GM12878 (cell line): ENCODE data around the gene ERP29. TPM values are rescaled to one million over a fixed set of nuclear protein-coding genes. Genes with fewer than 3 reads are reported as not detected.

Source experiments
- ATAC-seq: fragments of 200-7000 bp; cut with Tn5 transposase; 3 replicates; pipeline ENCODE4 v1.9.1; 2020; ENCODE audit warnings: mild to moderate bottlenecking, moderate library complexity
- BruUV-seq: library from RNA; stranded (reverse); fragments of 400-500 nt; replicated peaks from 2 replicates; lab custom pipeline; 2021; lab: Mats Ljungman, UMichigan
- CTCF ChIA-PET: fragments of 300-600 bp; sonication (Branson Sonifier 250); formaldehyde crosslinking; extraction: SDS; loops from one replicate; lab custom pipeline; 2021; ENCODE audit warnings: inconsistent platforms; lab: Yijun Ruan, JAX
- POLR2A ChIA-PET: fragments of 350-600 bp; formaldehyde crosslinking; extraction: SDS; loops from one replicate; lab custom pipeline; 2021; ENCODE audit warnings: inconsistent platforms; lab: Charles Lee
- RAD21 ChIA-PET: fragments of 300-600 bp; sonication (Branson Sonifier 250); formaldehyde crosslinking; loops from one replicate; lab custom pipeline; 2023; ENCODE audit warnings: antibody characterized with exemption; ENCODE audit not compliant: unreplicated experiment; lab: Charles Lee
- SMC1A ChIA-PET: fragments of 300-600 bp; sonication (Branson Sonifier 250); formaldehyde crosslinking; loops from one replicate; lab custom pipeline; 2023; ENCODE audit not compliant: unreplicated experiment, uncharacterized antibody; lab: Charles Lee
- DNase-seq: peaks from one replicate; pipeline ENCODE4 v3.0.0-alpha.2; 2011; ENCODE audit warnings: low read depth, low spot score
- FAIRE-seq: peaks from 3 replicates; lab custom pipeline; 2011; peaks lifted over from hg19 to GRCh38; lab: Jason Lieb, UNC
- H2AFZ ChIP-seq: 2 replicates; pipeline ENCODE4 v1.6.0; 2011; ENCODE audit warnings: low read depth, low read length, control low read depth; ENCODE audit not compliant: control insufficient read depth
- H3K27ac ChIP-seq: 2 replicates; pipeline ENCODE4 v1.5.1; 2011; ENCODE audit warnings: control low read depth; ENCODE audit not compliant: control insufficient read depth, insufficient read depth
- H3K27me3 ChIP-seq, 2 experiments: replicated peaks in 1 of 2; 2 replicates each; pipeline versions ENCODE4 v1.6.0 to v1.6.1; 2011; ENCODE audit warnings: low read length in 1 of 2; ENCODE audit not compliant: control insufficient read depth in 2 of 2, insufficient read depth in 2 of 2
- H3K36me3 ChIP-seq, 2 experiments: 2 replicates each; pipeline ENCODE4 v1.5.1; 2011; ENCODE audit warnings: low read length in 1 of 2; ENCODE audit not compliant: control insufficient read depth in 2 of 2, insufficient read depth in 2 of 2
- H3K4me1 ChIP-seq: 2 replicates; pipeline ENCODE4 v1.6.1; 2011; ENCODE audit warnings: mild to moderate bottlenecking, low read length, moderate library complexity, mixed read lengths; ENCODE audit not compliant: control insufficient read depth, insufficient read depth
- H3K4me2 ChIP-seq: 2 replicates; pipeline ENCODE4 v1.6.0; 2011; ENCODE audit warnings: control low read depth; ENCODE audit not compliant: control insufficient read depth, insufficient read depth
- H3K4me3 ChIP-seq: fragments of 200-600 bp; sonication (generic); 2 replicates; pipeline ENCODE4 v1.5.1; 2016
- H3K79me2 ChIP-seq: 2 replicates; pipeline ENCODE4 v1.6.0; 2011; ENCODE audit warnings: low read length; ENCODE audit not compliant: control insufficient read depth, insufficient read depth
- H3K9ac ChIP-seq: 2 replicates; pipeline ENCODE4 v1.8.0; 2011; ENCODE audit warnings: low read length, control low read depth, mixed read lengths; ENCODE audit not compliant: control insufficient read depth, insufficient read depth
- H3K9me3 ChIP-seq: replicated peaks from 3 replicates; pipeline ENCODE4 v1.5.1; 2011; ENCODE audit warnings: mild to moderate bottlenecking, low read length; ENCODE audit not compliant: control insufficient read depth, insufficient read depth
- H4K20me1 ChIP-seq: 2 replicates; pipeline ENCODE4 v1.6.0; 2011; ENCODE audit not compliant: control insufficient read depth, insufficient read depth
- BHLHE40 ChIP-seq, 2 experiments: fragments of 450-650 bp in 1 of 2; IDR thresholded peaks; 2 replicates each; pipeline ENCODE4 v1.6.1; 2011 to 2017; ENCODE audit warnings: low read depth in 2 of 2, borderline replicate concordance in 1 of 2, improper control_type of control experiment in 1 of 2, low read length in 1 of 2, mild to moderate bottlenecking in 1 of 2
- CBX5 ChIP-seq: sonication (generic); IDR thresholded peaks from 2 replicates; pipeline ENCODE4 v1.6.1; 2016; ENCODE audit warnings: low read depth, moderate library complexity, mild to moderate bottlenecking, inconsistent platforms
- CHD2 ChIP-seq: IDR thresholded peaks from 2 replicates; pipeline ENCODE4 v1.6.1; 2011; ENCODE audit warnings: low read depth, low read length, improper control_type of control experiment, borderline replicate concordance
- CREB1 ChIP-seq: IDR thresholded peaks from 2 replicates; pipeline ENCODE4 v1.6.1; 2012; ENCODE audit warnings: low read depth, mild to moderate bottlenecking, inconsistent platforms
- GATAD2B ChIP-seq: fragments of 450-650 bp; conservative IDR thresholded peaks from 2 replicates; pipeline ENCODE4 v1.6.1; 2017; ENCODE audit warnings: low read depth, mild to moderate bottlenecking, moderate library complexity
- HDAC2 ChIP-seq: fragments of 200-600 bp; sonication (generic); IDR thresholded peaks from 2 replicates; pipeline ENCODE4 v1.6.1; 2017
- JUNB ChIP-seq: IDR thresholded peaks from 2 replicates; pipeline ENCODE4 v1.6.1; 2016; ENCODE audit warnings: antibody characterized with exemption, mild to moderate bottlenecking
- LARP7 ChIP-seq: fragments of 450-650 bp; IDR thresholded peaks from 2 replicates; pipeline ENCODE4 v1.6.1; 2017; ENCODE audit warnings: mild to moderate bottlenecking
- MTA2 ChIP-seq: fragments of 450-650 bp; IDR thresholded peaks from 2 replicates; pipeline ENCODE4 v1.6.1; 2016; ENCODE audit warnings: low read depth, mild to moderate bottlenecking, moderate library complexity
- NR2F1 ChIP-seq: fragments of 450-650 bp; conservative IDR thresholded peaks from 2 replicates; pipeline ENCODE4 v1.6.1; 2017; ENCODE audit warnings: mild to moderate bottlenecking
- PAX8 ChIP-seq: fragments of 450-650 bp; IDR thresholded peaks from 2 replicates; pipeline ENCODE4 v1.6.1; 2017; ENCODE audit warnings: mild to moderate bottlenecking, moderate library complexity
- POLR2A ChIP-seq: IDR thresholded peaks from 2 replicates; pipeline ENCODE4 v1.6.1; 2011; ENCODE audit warnings: low read depth, mild to moderate bottlenecking, low read length
- POLR2AphosphoS5 ChIP-seq: IDR thresholded peaks from 2 replicates; pipeline ENCODE4 v1.6.1; 2011; ENCODE audit warnings: mild to moderate bottlenecking, low read length, inconsistent platforms
- POU2F2 ChIP-seq: IDR thresholded peaks from 3 replicates; pipeline ENCODE4 v1.6.1; 2011; ENCODE audit warnings: low read depth, mild to moderate bottlenecking, low read length, borderline replicate concordance
- RUNX3 ChIP-seq: IDR thresholded peaks from 2 replicates; pipeline ENCODE4 v1.6.1; 2012; ENCODE audit warnings: low read length, inconsistent platforms
- SMAD1 ChIP-seq: fragments of 450-650 bp; IDR thresholded peaks from 2 replicates; pipeline ENCODE4 v1.6.1; 2018; ENCODE audit warnings: mild to moderate bottlenecking, low read depth; ENCODE audit not compliant: partially characterized antibody
- TARDBP ChIP-seq: IDR thresholded peaks from 2 replicates; pipeline ENCODE4 v1.6.1; 2016; ENCODE audit warnings: borderline replicate concordance
- WRNIP1 ChIP-seq: IDR thresholded peaks from 2 replicates; pipeline ENCODE4 v1.6.1; 2011; ENCODE audit warnings: low read depth, low read length, improper control_type of control experiment, borderline replicate concordance
- WGBS: methylation state at CpG from one replicate; pipeline ENCODE4 v1.1.6; 2016; ENCODE audit warnings: low lambda C conversion rate; ENCODE audit not compliant: insufficient replicate concordance, insufficient coverage; ENCODE audit errors: missing lambda C conversion rate; 5-methylcytosine and 5-hydroxymethylcytosine counted together
- in situ Hi-C: fragments of 300-500 bp; cut with MboI; formaldehyde crosslinking; loops from 9 replicates; pipeline ENCODE4 v1.14.3; 2018; ENCODE audit warnings: mixed read lengths
- intact Hi-C: fragments of 100-400 bp; cut with micrococcal nuclease; formaldehyde crosslinking; loops from one replicate; pipeline ENCODE4 v1.14.2; 2022; ENCODE audit not compliant: unreplicated experiment
- polyA plus RNA-seq, 11 experiments: library from polyadenylated mRNA; depleted of rRNA in 4 of 11; unstranded in 6 of 11; stranded (reverse) in 5 of 11; fragments of >200 nt; fragmentation: Nextera tagmentation in 4 of 11; fragmentation: Illumina TruSeq in 1 of 11; extraction: Ambion mirVana in 4 of 11; extraction: Trizol in 1 of 11; gene quantifications; 1 replicate in 1 of 11; 2 replicates in 10 of 11; pipeline versions ENCODE4 v1.2.1 to v1.2.3, GENCODE V29; 2011 to 2016; ENCODE audit warnings: inconsistent platforms in 2 of 11, missing spikeins in 2 of 11, low read depth in 1 of 11
- total RNA-seq, 4 experiments: library from RNA; depleted of rRNA in 3 of 4; stranded (reverse); fragments of >200 nt in 3 of 4; fragmentation: Illumina TruSeq in 1 of 4; extraction: Trizol in 1 of 4; gene quantifications; 2 replicates each; pipeline versions ENCODE4 v1.2.1 to v1.2.3, GENCODE V29; 2013 to 2021
- TF ChIP-seq, protein P1 (sequence below): fragments of 450-650 bp; IDR thresholded peaks from 2 replicates; pipeline ENCODE4 v1.6.1; 2017; ENCODE audit warnings: mild to moderate bottlenecking, low read depth, inconsistent platforms; ENCODE audit not compliant: poor library complexity, severe bottlenecking
- TF ChIP-seq, protein P2 (sequence below): IDR thresholded peaks from 2 replicates; pipeline ENCODE4 v1.6.1; 2012; ENCODE audit warnings: low read depth, low read length, improper control_type of control experiment

The ERP29 gene
- total and polyA plus RNA-seq, 10 of the 15 experiments (the other 5 are each of a cell fraction or from before 2014, with no cell fraction given) = 46.7 to 146 (median 107) TPM

DNA sequence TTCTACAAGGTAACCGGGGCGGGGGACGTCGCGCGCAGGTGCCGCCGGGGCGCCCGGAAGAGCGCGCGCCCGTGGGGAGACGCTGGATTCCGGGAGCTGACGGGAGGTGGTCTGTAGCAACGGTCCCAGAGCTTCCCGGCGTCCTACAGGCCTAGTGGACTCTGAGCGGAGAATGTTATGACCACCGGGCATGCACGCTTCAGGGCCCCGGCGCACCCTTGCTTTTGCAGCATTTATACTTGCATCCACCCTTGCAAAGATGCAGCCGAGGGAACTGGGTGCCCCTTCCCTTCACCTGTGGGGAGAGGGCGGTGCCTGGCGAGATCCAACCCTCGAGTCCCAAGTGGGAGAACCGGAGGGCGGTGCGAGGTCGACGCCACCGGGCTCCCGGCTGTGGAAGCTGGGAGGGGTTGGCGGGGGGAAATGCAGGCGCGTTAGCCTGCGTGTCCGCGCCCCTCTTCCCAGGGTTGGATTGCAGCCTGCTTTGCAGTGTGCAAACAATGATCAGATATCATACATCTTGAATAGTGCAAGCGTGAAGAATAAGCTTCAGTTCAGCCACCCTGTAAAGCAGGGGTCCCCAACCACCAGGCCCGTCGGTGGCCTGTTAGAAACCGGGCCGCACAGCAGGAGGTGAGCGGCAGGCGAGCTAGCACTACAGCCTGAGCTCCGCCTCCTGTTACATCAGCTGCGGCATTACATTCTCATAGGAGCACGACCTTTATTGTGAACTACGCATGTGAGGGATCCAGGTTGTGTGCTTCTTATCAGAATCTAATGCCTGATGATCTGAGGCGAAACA is 576 bp downstream of the ERP29 start:
- peaks cover 2% of the 10 kb centered on the region; the same call in 2 of the 3 replicates for H3K9me3 ChIP-seq
- ChIA-PET POLR2A (interaction anchor here (0.5 to 2.8 kb wide), 23 partner anchors 10 to 244 kb away, joined by 3 to 17 read pairs (median 5); partner anchors contain the start of genes MAPKAPK5 and NAA25), CTCF (interaction anchor here (0.5 to 5.4 kb wide), 24 partner anchors 10 to 553 kb away, joined by 3 to 40 read pairs (median 4); partner anchors contain the start of gene TRAFD1), RAD21 (interaction anchor here (0.6 to 4.0 kb wide), 27 partner anchors 10 to 536 kb away, joined by 3 to 61 read pairs (median 4); partner anchors contain the start of genes MAPKAPK5 and TRAFD1), SMC1A (interaction anchor here (0.6 to 5.4 kb wide), 23 partner anchors 10 to 184 kb away, joined by 3 to 51 read pairs (median 4); partner anchors contain the start of gene TRAFD1)
- peaks cover 0 to 7% of the 10 kb centered on the region in 2 experiments; a peak in 2 of 4 replicates for H3K36me3 ChIP-seq
- peak overlapping the region; percentile 88 for H3K9ac ChIP-seq
- WGBS = 3% methylated on average over 53 of the region's 54 CpGs
- H3K27me3 ChIP-seq = no peaks in the 10 kb centered on the region
- H3K79me2 ChIP-seq = peaks cover 68% of the 10 kb centered on the region
- peaks cover 15% of the 10 kb centered on the region; the same call in 1 of the 2 replicates for H3K4me1 ChIP-seq
- H3K4me3 ChIP-seq = peak overlapping the region; percentile 97
- H3K4me2 ChIP-seq = peak overlapping the region; percentile 93
- FAIRE-seq (no peak), DNase-seq (peak; percentile 32), ATAC-seq (peak; percentile 72)
- no peaks in the 10 kb centered on the region; the same call in 1 of the 2 replicates for H4K20me1 ChIP-seq
- in situ Hi-C loops (loop anchor here (5.0 kb wide), 1 partner anchor 67 kb away; no protein-coding TSS in a partner anchor), intact Hi-C loops (loop anchor here (1.0 to 10.0 kb wide), 4 partner anchors 20 to 371 kb away; partner anchors contain the start of genes HECTD4 and TRAFD1)
- H2AFZ ChIP-seq = peak overlapping the region; percentile 81
- BruUV-seq = no TSS peak
- peak overlapping the region; percentile 97 for H3K27ac ChIP-seq
- TF ChIP-seq PAX8 = no peak
- TF ChIP-seq SMAD1 = no peak
- TF ChIP-seq WRNIP1 = no peak
- no peak for TF ChIP-seq RUNX3
- no peak for TF ChIP-seq CBX5
- TF ChIP-seq POLR2A = peak; percentile 83
- TF ChIP-seq CREB1 = no peak
- no peak for TF ChIP-seq HDAC2
- TF ChIP-seq POLR2AphosphoS5 = peak; percentile 86
- peak; percentile 49; the same call in 1 of the 2 replicates for TF ChIP-seq LARP7
- TF ChIP-seq, protein P1, sequence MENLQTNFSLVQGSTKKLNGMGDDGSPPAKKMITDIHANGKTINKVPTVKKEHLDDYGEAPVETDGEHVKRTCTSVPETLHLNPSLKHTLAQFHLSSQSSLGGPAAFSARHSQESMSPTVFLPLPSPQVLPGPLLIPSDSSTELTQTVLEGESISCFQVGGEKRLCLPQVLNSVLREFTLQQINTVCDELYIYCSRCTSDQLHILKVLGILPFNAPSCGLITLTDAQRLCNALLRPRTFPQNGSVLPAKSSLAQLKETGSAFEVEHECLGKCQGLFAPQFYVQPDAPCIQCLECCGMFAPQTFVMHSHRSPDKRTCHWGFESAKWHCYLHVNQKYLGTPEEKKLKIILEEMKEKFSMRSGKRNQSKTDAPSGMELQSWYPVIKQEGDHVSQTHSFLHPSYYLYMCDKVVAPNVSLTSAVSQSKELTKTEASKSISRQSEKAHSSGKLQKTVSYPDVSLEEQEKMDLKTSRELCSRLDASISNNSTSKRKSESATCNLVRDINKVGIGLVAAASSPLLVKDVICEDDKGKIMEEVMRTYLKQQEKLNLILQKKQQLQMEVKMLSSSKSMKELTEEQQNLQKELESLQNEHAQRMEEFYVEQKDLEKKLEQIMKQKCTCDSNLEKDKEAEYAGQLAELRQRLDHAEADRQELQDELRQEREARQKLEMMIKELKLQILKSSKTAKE = no peak
- no peak for TF ChIP-seq POU2F2
- TF ChIP-seq JUNB = no peak
- peak; percentile 47; the same call in 1 of the 2 replicates for TF ChIP-seq GATAD2B
- no peak for TF ChIP-seq MTA2
- no peak for TF ChIP-seq TARDBP
- no peak; a peak in 1 of 4 replicates for TF ChIP-seq BHLHE40 (IDR thresholded peaks at IDR 0.05; ENCODE audit: borderline replicate concordance in 1 of 2, low read depth in 2 of 2, low read length in 1 of 2)
- TF ChIP-seq NR2F1 = peak; percentile 35
- TF ChIP-seq, protein P2, sequence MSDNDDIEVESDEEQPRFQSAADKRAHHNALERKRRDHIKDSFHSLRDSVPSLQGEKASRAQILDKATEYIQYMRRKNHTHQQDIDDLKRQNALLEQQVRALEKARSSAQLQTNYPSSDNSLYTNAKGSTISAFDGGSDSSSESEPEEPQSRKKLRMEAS = 0 out of 2 replicates have a peak, but pooled peaks have one; percentile 15
- TF ChIP-seq CHD2 = no peak
